22Rv1 (cell line): ENCODE data around the gene COX19.

Source experiments
- ZFX ChIP-seq: fragments of 450-650 bp; IDR thresholded peaks from 2 replicates; pipeline ENCODE4 v1.6.1; 2017; ENCODE audit warnings: antibody characterized with exemption, borderline replicate concordance
- TF ChIP-seq, protein P1 (sequence below): fragments of 450-650 bp; IDR thresholded peaks from 2 replicates; pipeline ENCODE4 v1.5.1; 2017; ENCODE audit warnings: mild to moderate bottlenecking

DNA sequence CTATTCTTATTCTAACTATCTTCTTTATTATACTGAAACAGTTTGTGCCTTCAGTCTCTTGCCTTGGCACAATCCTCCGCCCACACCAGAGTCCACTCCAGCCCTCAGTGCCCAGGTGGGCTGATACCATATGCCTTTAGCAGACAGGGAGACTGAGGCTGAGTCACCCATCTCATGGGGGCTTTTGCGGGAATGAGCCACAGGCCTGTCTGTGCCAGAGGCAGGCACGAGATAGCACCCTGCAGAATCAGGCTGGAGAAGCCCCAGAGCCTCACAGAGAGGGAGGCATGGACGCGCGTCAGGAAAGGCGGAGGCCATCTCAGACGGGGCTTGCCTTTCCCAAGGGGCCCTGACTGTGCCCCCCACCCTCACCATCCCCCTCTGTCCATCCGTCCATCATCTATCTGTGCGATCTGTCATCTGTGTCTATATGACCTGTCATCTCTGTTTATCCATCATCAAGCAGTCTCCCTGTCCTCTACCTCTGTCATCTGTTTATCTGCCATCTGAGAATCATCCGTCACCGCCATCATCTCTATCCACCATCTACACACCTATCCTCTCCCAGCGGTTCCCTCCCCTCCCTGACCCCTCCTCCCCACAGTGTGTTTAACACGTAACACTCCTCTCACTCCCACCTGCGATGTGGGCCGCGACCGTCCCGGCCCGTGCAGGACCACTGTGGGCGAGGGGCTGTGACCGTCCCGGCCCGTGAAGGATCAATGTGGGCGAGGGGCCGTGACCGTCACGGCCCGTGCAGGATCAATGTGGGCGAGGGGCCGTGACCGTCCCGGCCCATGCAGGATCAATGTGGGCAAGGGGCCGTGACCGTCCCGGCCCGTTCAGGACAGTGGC lies 13.6 kb downstream of the COX19 start:
- TF ChIP-seq, protein P1, sequence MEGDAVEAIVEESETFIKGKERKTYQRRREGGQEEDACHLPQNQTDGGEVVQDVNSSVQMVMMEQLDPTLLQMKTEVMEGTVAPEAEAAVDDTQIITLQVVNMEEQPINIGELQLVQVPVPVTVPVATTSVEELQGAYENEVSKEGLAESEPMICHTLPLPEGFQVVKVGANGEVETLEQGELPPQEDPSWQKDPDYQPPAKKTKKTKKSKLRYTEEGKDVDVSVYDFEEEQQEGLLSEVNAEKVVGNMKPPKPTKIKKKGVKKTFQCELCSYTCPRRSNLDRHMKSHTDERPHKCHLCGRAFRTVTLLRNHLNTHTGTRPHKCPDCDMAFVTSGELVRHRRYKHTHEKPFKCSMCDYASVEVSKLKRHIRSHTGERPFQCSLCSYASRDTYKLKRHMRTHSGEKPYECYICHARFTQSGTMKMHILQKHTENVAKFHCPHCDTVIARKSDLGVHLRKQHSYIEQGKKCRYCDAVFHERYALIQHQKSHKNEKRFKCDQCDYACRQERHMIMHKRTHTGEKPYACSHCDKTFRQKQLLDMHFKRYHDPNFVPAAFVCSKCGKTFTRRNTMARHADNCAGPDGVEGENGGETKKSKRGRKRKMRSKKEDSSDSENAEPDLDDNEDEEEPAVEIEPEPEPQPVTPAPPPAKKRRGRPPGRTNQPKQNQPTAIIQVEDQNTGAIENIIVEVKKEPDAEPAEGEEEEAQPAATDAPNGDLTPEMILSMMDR: no peak
- no peak for TF ChIP-seq ZFX
